Smooth muscle cell (in vitro differentiated cells): Measurements from ENCODE around the gene CP. TPM values are rescaled to one million over a fixed set of nuclear protein-coding genes. Genes with fewer than 3 reads are reported as not detected.
"Not testable (repeated sequence)": the region's sequence is repeated elsewhere in the genome, so short reads cannot be mapped to it uniquely, and the experiment has no call there.

Source experiments
- DNase-seq: peaks from one replicate; lab custom pipeline; 2025; ENCODE audit not compliant: unreplicated experiment; lab: John Stamatoyannopoulos, UW
- H2AFZ ChIP-seq: fragments of 200-600 bp; sonication (generic); 2 replicates; pipeline ENCODE4 v1.6.0; 2016; ENCODE audit warnings: antibody characterized with exemption, low read depth, mild to moderate bottlenecking
- H3F3A ChIP-seq: fragments of 200-600 bp; sonication (generic); 2 replicates; pipeline ENCODE4 v1.6.0; 2017; ENCODE audit warnings: antibody characterized with exemption, low read depth
- H3K27ac ChIP-seq: fragments of 200-600 bp; sonication (generic); 2 replicates; pipeline ENCODE4 v1.5.1; 2016; ENCODE audit warnings: low read depth, mild to moderate bottlenecking
- H3K27me3 ChIP-seq: fragments of 200-600 bp; sonication (generic); 2 replicates; pipeline ENCODE4 v1.6.1; 2016; ENCODE audit warnings: low read depth, mild to moderate bottlenecking
- H3K36me3 ChIP-seq: fragments of 200-600 bp; sonication (generic); 2 replicates; pipeline ENCODE4 v1.5.1; 2016; ENCODE audit warnings: low read depth
- H3K4me1 ChIP-seq: fragments of 200-600 bp; sonication (generic); 2 replicates; pipeline ENCODE4 v1.5.1; 2016; ENCODE audit warnings: low read depth
- H3K4me2 ChIP-seq: fragments of 200-600 bp; sonication (generic); 2 replicates; pipeline ENCODE4 v1.6.0; 2016; ENCODE audit warnings: mild to moderate bottlenecking
- H3K4me3 ChIP-seq: fragments of 200-600 bp; sonication (generic); 2 replicates; pipeline ENCODE4 v1.5.1; 2016; ENCODE audit warnings: mild to moderate bottlenecking
- H3K79me2 ChIP-seq: fragments of 200-600 bp; sonication (generic); 2 replicates; pipeline ENCODE4 v1.6.0; 2016; ENCODE audit warnings: low read depth, mild to moderate bottlenecking
- H3K9ac ChIP-seq: fragments of 200-600 bp; sonication (generic); 2 replicates; pipeline ENCODE4 v1.6.0; 2016; ENCODE audit warnings: low read depth
- H3K9me3 ChIP-seq: fragments of 200-600 bp; sonication (generic); replicated peaks from 2 replicates; pipeline ENCODE4 v1.5.1; 2016; ENCODE audit warnings: low read depth
- H4K20me1 ChIP-seq: fragments of 200-600 bp; sonication (generic); 2 replicates; pipeline ENCODE4 v1.6.0; 2016; ENCODE audit warnings: low read depth
- CTCF ChIP-seq: fragments of 200-600 bp; sonication (generic); IDR thresholded peaks from 2 replicates; pipeline ENCODE4 v1.5.1; 2017; ENCODE audit warnings: borderline replicate concordance, mild to moderate bottlenecking, antibody characterized with exemption; ENCODE audit not compliant: insufficient read depth, poor library complexity, severe bottlenecking
- WGBS: methylation state at CpG from one replicate; pipeline ENCODE4 v1.1.7; 2016; ENCODE audit warnings: low lambda C conversion rate; 5-methylcytosine and 5-hydroxymethylcytosine counted together
- polyA plus RNA-seq: library from polyadenylated mRNA; unstranded; fragments of >200 nt; fragmentation: Nextera tagmentation; extraction: Ambion mirVana; gene quantifications from 2 replicates; pipeline ENCODE4 v1.2.1, GENCODE V29; 2016
- total RNA-seq: library from RNA; depleted of rRNA; stranded (reverse); fragments of >200 nt; gene quantifications from 2 replicates; pipeline ENCODE4 v1.2.3, GENCODE V29; 2014

CP gene
- total and polyA plus RNA-seq, 2 experiments from 2014 or later, result 2.6 TPM; not detected in 1

- Histone ChIP-seq H3K4me1 (peaks cover 14% of the 10 kb centered on the region), H3K36me3 (no peaks in the 10 kb centered on the region), H3K9ac (peak overlapping the region; percentile 57), H3F3A (peaks cover 6% of the 10 kb centered on the region), H3K9me3 (no peaks in the 10 kb centered on the region), H3K4me3 (peak overlapping the region; percentile 41), H3K4me2 (peak overlapping the region; percentile 83), H3K27ac (peak overlapping the region; percentile 87), H3K79me2 (no peaks in the 10 kb centered on the region), H2AFZ (peak overlapping the region; percentile 49), H3K27me3 (no peaks in the 10 kb centered on the region), H4K20me1 (no peaks in the 10 kb centered on the region)
- TF ChIP-seq CTCF, result no peak
- WGBS, result 8% methylated on average over 9 of the region's 9 CpGs
- DNase-seq, result no peak
Measured at GRCh38 chr3:149224736-149225594, 3.3 kb upstream of the CP start.

- Histone ChIP-seq H3K4me1 (peaks cover 14% of the 10 kb centered on the region), H3K27ac (no peak overlapping the region), H3K4me3 (no peak overlapping the region), H4K20me1 (no peaks in the 10 kb centered on the region), H2AFZ (no peak overlapping the region), H3K27me3 (no peaks in the 10 kb centered on the region), H3K79me2 (no peaks in the 10 kb centered on the region), H3K9ac (no peak overlapping the region), H3K4me2 (no peak overlapping the region), H3K36me3 (no peaks in the 10 kb centered on the region), H3K9me3 (no peaks in the 10 kb centered on the region), H3F3A (peaks cover 6% of the 10 kb centered on the region)
- no peak for DNase-seq
- over 99% methylated on average over 6 of the region's 6 CpGs for WGBS
- no peak for TF ChIP-seq CTCF
Measured at GRCh38 chr3:149223461-149223820, 1.8 kb upstream of the CP start.

GRCh38 chr3:149219380-149220121 lies 2.1 kb downstream of the CP start:
- not testable (repeated sequence) for H3K36me3 ChIP-seq, H3K27me3 ChIP-seq, DNase-seq, H3K4me2 ChIP-seq, H3K9ac ChIP-seq, H3K27ac ChIP-seq, H3F3A ChIP-seq, H3K9me3 ChIP-seq, H3K79me2 ChIP-seq, H2AFZ ChIP-seq, H4K20me1 ChIP-seq, H3K4me3 ChIP-seq
- WGBS, result 95% methylated on average over 1 of the region's 1 CpG
- peaks cover 16% of the 10 kb centered on the region for H3K4me1 ChIP-seq

GRCh38 chr3:149217347-149217746 lies 4.3 kb downstream of the CP start:
- no peak overlapping the region for H3K9ac ChIP-seq
- no peaks in the 10 kb centered on the region for H4K20me1 ChIP-seq
- no peak overlapping the region for H3K4me2 ChIP-seq
- H3K27me3 ChIP-seq, result no peaks in the 10 kb centered on the region
- H3K79me2 ChIP-seq, result no peaks in the 10 kb centered on the region
- no peak for TF ChIP-seq CTCF
- H3K4me3 ChIP-seq, result no peak overlapping the region
- H2AFZ ChIP-seq, result no peak overlapping the region
- H3F3A ChIP-seq, result no peaks in the 10 kb centered on the region
- H3K4me1 ChIP-seq, result peaks cover 16% of the 10 kb centered on the region
- no peaks in the 10 kb centered on the region for H3K9me3 ChIP-seq
- no peak overlapping the region for H3K27ac ChIP-seq
- WGBS, result 91% methylated on average over 5 of the region's 5 CpGs
- no peak for DNase-seq
- H3K36me3 ChIP-seq, result no peaks in the 10 kb centered on the region
